Hepatocyte (in vitro differentiated cells): ENCODE measurements around the gene SH3BP4. TPM values are rescaled to one million over a fixed set of nuclear protein-coding genes. Genes with fewer than 3 reads are reported as not detected.

Experiments
- DNase-seq: peaks from one replicate; pipeline ENCODE4 v3.0.0-alpha.2; 2016; ENCODE audit warnings: low spot score
- H2AFZ ChIP-seq: fragments of 200-600 bp; sonication (generic); 2 replicates; pipeline ENCODE4 v1.6.0; 2016; ENCODE audit warnings: antibody characterized with exemption, mild to moderate bottlenecking
- H3K27ac ChIP-seq: fragments of 200-600 bp; sonication (generic); 2 replicates; pipeline ENCODE4 v1.5.1; 2016; ENCODE audit warnings: mild to moderate bottlenecking
- H3K27me3 ChIP-seq: fragments of 200-600 bp; sonication (generic); 2 replicates; pipeline ENCODE4 v1.6.1; 2016
- H3K36me3 ChIP-seq: fragments of 200-600 bp; sonication (generic); replicated peaks from 2 replicates; pipeline ENCODE4 v1.5.1; 2016; ENCODE audit warnings: low read depth; ENCODE audit not compliant: insufficient read depth
- H3K4me1 ChIP-seq: fragments of 200-600 bp; sonication (generic); 2 replicates; pipeline ENCODE4 v1.5.1; 2016; ENCODE audit warnings: mild to moderate bottlenecking, moderate library complexity; ENCODE audit not compliant: insufficient read depth
- H3K4me2 ChIP-seq: fragments of 200-600 bp; sonication (generic); 2 replicates; pipeline ENCODE4 v1.6.0; 2016
- H3K4me3 ChIP-seq: fragments of 200-600 bp; sonication (generic); 2 replicates; pipeline ENCODE4 v1.5.1; 2016; ENCODE audit warnings: mild to moderate bottlenecking
- H3K79me2 ChIP-seq: fragments of 200-600 bp; sonication (generic); 2 replicates; pipeline ENCODE4 v1.6.0; 2017; ENCODE audit warnings: mild to moderate bottlenecking
- H3K9me2 ChIP-seq: fragments of 200-600 bp; sonication (generic); replicated peaks from 2 replicates; pipeline ENCODE4 v1.6.0; 2017; ENCODE audit warnings: mild to moderate bottlenecking; ENCODE audit not compliant: insufficient read depth
- H3K9me3 ChIP-seq: fragments of 200-600 bp; sonication (generic); 2 replicates; pipeline ENCODE4 v1.5.1; 2016; ENCODE audit warnings: low read depth, mild to moderate bottlenecking
- H4K20me1 ChIP-seq: fragments of 200-600 bp; sonication (generic); 2 replicates; pipeline ENCODE4 v1.6.0; 2016; ENCODE audit warnings: mild to moderate bottlenecking; ENCODE audit not compliant: insufficient read depth, poor library complexity, severe bottlenecking
- CTCF ChIP-seq: fragments of 200-600 bp; sonication (generic); IDR thresholded peaks from 2 replicates; pipeline ENCODE4 v1.5.1; 2016; ENCODE audit warnings: antibody characterized with exemption, mild to moderate bottlenecking; ENCODE audit not compliant: poor library complexity
- EZH2 ChIP-seq: fragments of 200-600 bp; sonication (generic); IDR thresholded peaks from 2 replicates; pipeline ENCODE4 v1.6.1; 2016; ENCODE audit warnings: antibody characterized with exemption, mild to moderate bottlenecking, borderline replicate concordance
- EZH2phosphoT487 ChIP-seq: fragments of 200-600 bp; sonication (generic); IDR thresholded peaks from one replicate; pipeline ENCODE4 v1.6.1; 2018; ENCODE audit warnings: antibody characterized with exemption, mild to moderate bottlenecking, low read depth, moderate library complexity; ENCODE audit not compliant: unreplicated experiment, severe bottlenecking
- WGBS: methylation state at CpG from one replicate; pipeline ENCODE4 v1.1.6; 2016; ENCODE audit warnings: low lambda C conversion rate; ENCODE audit errors: missing lambda C conversion rate; 5-methylcytosine and 5-hydroxymethylcytosine counted together
- polyA plus RNA-seq: library from polyadenylated mRNA; unstranded; fragments of >200 nt; fragmentation: Nextera tagmentation; extraction: Ambion mirVana; gene quantifications from 2 replicates; pipeline ENCODE4 v1.2.1, GENCODE V29; 2016
- total RNA-seq: library from RNA; depleted of rRNA; stranded (reverse); fragments of >200 nt; gene quantifications from 2 replicates; pipeline ENCODE4 v1.2.3, GENCODE V29; 2014

Gene SH3BP4
- total and polyA plus RNA-seq, 2 experiments from 2014 or later, result 23.3 to 32.0 TPM

- no peak overlapping the region for H2AFZ ChIP-seq
- no peak overlapping the region for H3K4me2 ChIP-seq
- H3K9me2 ChIP-seq, result no peaks in the 10 kb centered on the region
- H3K4me1 ChIP-seq, result no peaks in the 10 kb centered on the region
- no peak for DNase-seq
- no peaks in the 10 kb centered on the region for H3K36me3 ChIP-seq
- TF ChIP-seq EZH2phosphoT487 (no peak), CTCF (no peak), EZH2 (no peak)
- no peaks in the 10 kb centered on the region for H4K20me1 ChIP-seq
- 84% methylated on average over 9 of the region's 9 CpGs for WGBS
- no peaks in the 10 kb centered on the region for H3K27me3 ChIP-seq
- no peak overlapping the region for H3K27ac ChIP-seq
- H3K9me3 ChIP-seq, result no peaks in the 10 kb centered on the region
- H3K79me2 ChIP-seq, result no peaks in the 10 kb centered on the region
- H3K4me3 ChIP-seq, result no peak overlapping the region
These were observed 147.1 kb downstream of the SH3BP4 start for GRCh38 chr2:235098736-235099494.

GRCh38 chr2:235102896-235103295, 151.1 kb downstream of the SH3BP4 start:
- no peak overlapping the region for H3K27ac ChIP-seq
- no peaks in the 10 kb centered on the region for H3K9me2 ChIP-seq
- no peaks in the 10 kb centered on the region for H3K4me1 ChIP-seq
- WGBS, result 98% methylated on average over 9 of the region's 9 CpGs
- no peaks in the 10 kb centered on the region for H3K27me3 ChIP-seq
- H3K9me3 ChIP-seq, result no peaks in the 10 kb centered on the region
- H3K4me3 ChIP-seq, result no peak overlapping the region
- no peak overlapping the region for H3K4me2 ChIP-seq
- H3K36me3 ChIP-seq, result no peaks in the 10 kb centered on the region
- DNase-seq, result no peak
- H3K79me2 ChIP-seq, result no peaks in the 10 kb centered on the region
- no peak for TF ChIP-seq EZH2phosphoT487
- TF ChIP-seq EZH2, result no peak
- TF ChIP-seq CTCF, result no peak
- no peak overlapping the region for H2AFZ ChIP-seq
- H4K20me1 ChIP-seq, result no peaks in the 10 kb centered on the region
